Measurements from ENCODE around the gene PTPRE. TPM values are rescaled to one million over a fixed set of nuclear protein-coding genes. Genes with fewer than 3 reads are reported as not detected.

The PTPRE gene
- total and polyA plus RNA-seq, 2 donors from 2014 or later: 1.1 to 25.7 TPM

GRCh38 chr10:127920306-127921074 is 13.6 kb downstream of the PTPRE start:
- no peak overlapping the region for H3K9ac ChIP-seq (ENCODE audit: low read length in 3 of 3)
- H3K4me1 ChIP-seq (ENCODE audit: control insufficient read depth in 2 of 3, insufficient read depth in 2 of 3, low read depth in 1 of 3, low read length in 3 of 3): peaks cover 0 to 10% (median 0%) of the 10 kb centered on the region in 3 donors
- H3K9me3 ChIP-seq (ENCODE audit: control insufficient read depth in 2 of 3, insufficient read depth in 1 of 3, low read length in 3 of 3): no peaks in the 10 kb centered on the region
- no peak overlapping the region for H3K4me3 ChIP-seq (ENCODE audit: low read length in 3 of 3)
- no peaks in the 10 kb centered on the region for H3K36me3 ChIP-seq (ENCODE audit: control insufficient read depth in 2 of 3, insufficient read depth in 3 of 3, low read length in 3 of 3)
- H3K27ac ChIP-seq (ENCODE audit: low read depth in 2 of 2, low read length in 2 of 2): peak overlapping the region; percentile 37 to 44
- no peak for FAIRE-seq
- intact Hi-C loops (cut with DNase I): no loop called here
- no peak for DNase-seq
- no peak for TF ChIP-seq CTCF (IDR thresholded peaks at IDR 0.05; ENCODE audit: borderline replicate concordance, extremely low read depth, insufficient read depth)
- no peaks in the 10 kb centered on the region for H3K27me3 ChIP-seq (ENCODE audit: control insufficient read depth, insufficient read depth, low read length)

GRCh38 chr10:127921075-127921752 is 14.3 kb downstream of the PTPRE start:
- peaks cover 0 to 10% (median 0%) of the 10 kb centered on the region in 3 donors for H3K4me1 ChIP-seq (ENCODE audit: control insufficient read depth in 2 of 3, insufficient read depth in 2 of 3, low read depth in 1 of 3, low read length in 3 of 3)
- H3K9me3 ChIP-seq (ENCODE audit: control insufficient read depth in 2 of 3, insufficient read depth in 1 of 3, low read length in 3 of 3): no peaks in the 10 kb centered on the region
- no peak overlapping the region for H3K4me3 ChIP-seq (ENCODE audit: low read length in 3 of 3)
- no peaks in the 10 kb centered on the region for H3K36me3 ChIP-seq (ENCODE audit: control insufficient read depth in 2 of 3, insufficient read depth in 3 of 3, low read length in 3 of 3)
- H3K27me3 ChIP-seq (ENCODE audit: control insufficient read depth, insufficient read depth, low read length): no peaks in the 10 kb centered on the region
- DNase-seq (no peak), FAIRE-seq (no peak)
- no peak for TF ChIP-seq CTCF (IDR thresholded peaks at IDR 0.05; ENCODE audit: borderline replicate concordance, extremely low read depth, insufficient read depth)
- intact Hi-C loops (cut with DNase I): no loop called here
- H3K9ac ChIP-seq (ENCODE audit: low read length in 3 of 3): no peak overlapping the region
- H3K27ac ChIP-seq (ENCODE audit: low read depth in 2 of 2, low read length in 2 of 2): no peak overlapping the region

- FAIRE-seq: no peak
- Histone ChIP-seq H3K4me3 (ENCODE audit: low read length in 3 of 3) (no peak overlapping the region), H3K27ac (ENCODE audit: low read depth in 2 of 2, low read length in 2 of 2) (no peak overlapping the region), H3K9me3 (ENCODE audit: control insufficient read depth in 2 of 3, insufficient read depth in 1 of 3, low read length in 3 of 3) (no peaks in the 10 kb centered on the region), H3K36me3 (ENCODE audit: control insufficient read depth in 2 of 3, insufficient read depth in 3 of 3, low read length in 3 of 3) (no peaks in the 10 kb centered on the region), H3K9ac (ENCODE audit: low read length in 3 of 3) (no peak overlapping the region), H3K27me3 (ENCODE audit: control insufficient read depth, insufficient read depth, low read length) (no peaks in the 10 kb centered on the region), H3K4me1 (ENCODE audit: control insufficient read depth in 2 of 3, insufficient read depth in 2 of 3, low read depth in 1 of 3, low read length in 3 of 3) (peaks cover 0 to 10% (median 0%) of the 10 kb centered on the region in 3 donors)
- no peak for TF ChIP-seq CTCF (IDR thresholded peaks at IDR 0.05; ENCODE audit: borderline replicate concordance, extremely low read depth, insufficient read depth)
- DNase-seq: no peak
- intact Hi-C loops (cut with DNase I): no loop called here
These were observed 14.8 kb downstream of the PTPRE start for GRCh38 chr10:127921753-127922145.
